Neuronal stem cell (in vitro differentiated cells): Measurements from ENCODE around the gene VAMP3.

ENCODE experiments used
- DNase-seq: peaks from one replicate; pipeline ENCODE4 v3.0.0-alpha.2; 2013; ENCODE audit warnings: low spot score
- H2AFZ ChIP-seq: one replicate; pipeline ENCODE4 v1.6.1; 2013; ENCODE audit warnings: mild to moderate bottlenecking, low read length, inconsistent platforms
- H2AK5ac ChIP-seq: 2 replicates; pipeline ENCODE4 v1.6.1; 2013; ENCODE audit warnings: low read depth, mild to moderate bottlenecking, inconsistent platforms, low read length, moderate library complexity, mixed read lengths
- H2BK120ac ChIP-seq: 2 replicates; pipeline ENCODE4 v1.6.1; 2013; ENCODE audit warnings: low read depth, mild to moderate bottlenecking, inconsistent platforms, low read length, moderate library complexity, mixed read lengths
- H2BK12ac ChIP-seq: one replicate; pipeline ENCODE4 v1.6.1; 2013; ENCODE audit warnings: low read length, inconsistent platforms
- H2BK15ac ChIP-seq: 2 replicates; pipeline ENCODE4 v1.6.1; 2013; ENCODE audit warnings: mild to moderate bottlenecking, low read length, inconsistent platforms, mixed read lengths
- H2BK5ac ChIP-seq: one replicate; pipeline ENCODE4 v1.6.1; 2013; ENCODE audit warnings: inconsistent platforms, mild to moderate bottlenecking, low read length, moderate library complexity
- H3K14ac ChIP-seq: one replicate; pipeline ENCODE4 v1.6.1; 2013; ENCODE audit warnings: low read length, inconsistent platforms
- H3K18ac ChIP-seq: 2 replicates; pipeline ENCODE4 v1.6.1; 2013; ENCODE audit warnings: low read length, inconsistent platforms
- H3K23ac ChIP-seq: 2 replicates; pipeline ENCODE4 v1.6.1; 2013; ENCODE audit warnings: low read depth, mild to moderate bottlenecking, mixed read lengths, low read length, inconsistent platforms; ENCODE audit not compliant: poor library complexity
- H3K27ac ChIP-seq: replicated peaks from 3 replicates; pipeline ENCODE4 v1.5.1; 2013; ENCODE audit warnings: low read length, inconsistent platforms
- H3K27me3 ChIP-seq, 3 experiments: 2 replicates each; pipeline ENCODE4 v1.6.1; 2013; ENCODE audit warnings: low read length in 3 of 3, mild to moderate bottlenecking in 2 of 3, inconsistent platforms in 1 of 3, low read depth in 1 of 3, mixed read lengths in 1 of 3, moderate library complexity in 1 of 3; ENCODE audit not compliant: control insufficient read depth in 3 of 3, insufficient read depth in 3 of 3
- H3K36me3 ChIP-seq, 2 donors: replicated peaks in 1 of 2; 2 replicates each; pipeline ENCODE4 v1.6.1; 2013; ENCODE audit warnings: low read length in 2 of 2; ENCODE audit not compliant: control insufficient read depth in 2 of 2, insufficient read depth in 2 of 2
- H3K4ac ChIP-seq: 2 replicates; pipeline ENCODE4 v1.6.1; 2013; ENCODE audit warnings: inconsistent platforms, mild to moderate bottlenecking, low read length, moderate library complexity
- H3K4me1 ChIP-seq, 2 donors: 1 replicate in 1 of 2; 2 replicates in 1 of 2; pipeline ENCODE4 v1.6.1; 2013; ENCODE audit warnings: low read length in 2 of 2, low read depth in 1 of 2; ENCODE audit not compliant: control insufficient read depth in 2 of 2, insufficient read depth in 1 of 2
- H3K4me2 ChIP-seq: one replicate; pipeline ENCODE4 v1.6.1; 2013; ENCODE audit warnings: mild to moderate bottlenecking, low read length, inconsistent platforms; ENCODE audit not compliant: insufficient read depth, poor library complexity, severe bottlenecking
- H3K4me3 ChIP-seq, 2 donors: 2 replicates each; pipeline ENCODE4 v1.5.1; 2013; ENCODE audit warnings: low read length in 2 of 2, mild to moderate bottlenecking in 2 of 2, inconsistent platforms in 1 of 2, moderate library complexity in 1 of 2
- H3K79me1 ChIP-seq: one replicate; pipeline ENCODE4 v1.6.1; 2013; ENCODE audit warnings: low read depth, mild to moderate bottlenecking, inconsistent platforms, low read length, moderate library complexity
- H3K9ac ChIP-seq: one replicate; pipeline ENCODE4 v1.6.1; 2013; ENCODE audit warnings: mild to moderate bottlenecking, low read depth, low read length, inconsistent platforms; ENCODE audit not compliant: poor library complexity
- H3K9me3 ChIP-seq, 2 donors: replicated peaks in 1 of 2; 2 replicates each; pipeline versions ENCODE3 to v1.6.1; 2013; ENCODE audit warnings: low read length in 2 of 2, mild to moderate bottlenecking in 2 of 2, inconsistent platforms in 1 of 2, low read depth in 1 of 2, mixed read lengths in 1 of 2, moderate library complexity in 1 of 2; ENCODE audit not compliant: control insufficient read depth in 2 of 2, insufficient read depth in 1 of 2
- H4K8ac ChIP-seq: one replicate; pipeline ENCODE4 v1.6.1; 2013; ENCODE audit warnings: low read depth, mild to moderate bottlenecking, inconsistent platforms, low read length, moderate library complexity
- H4K91ac ChIP-seq: one replicate; pipeline ENCODE4 v1.6.1; 2013; ENCODE audit warnings: low read length, low read depth, mild to moderate bottlenecking, inconsistent platforms; ENCODE audit not compliant: poor library complexity
- WGBS, 2 donors: extraction: QIAGEN DNeasy Blood & Tissue Kit; methylation state at CpG; one replicate each; pipeline ENCODE4 v1.1.7; 2013; ENCODE audit warnings: missing lambda C conversion rate in 2 of 2, mixed read lengths in 1 of 2; ENCODE audit not compliant: insufficient read length in 2 of 2, insufficient replicate concordance in 1 of 2; ENCODE audit errors: extremely low coverage in 2 of 2; 5-methylcytosine and 5-hydroxymethylcytosine counted together

Gene VAMP3

DNA sequence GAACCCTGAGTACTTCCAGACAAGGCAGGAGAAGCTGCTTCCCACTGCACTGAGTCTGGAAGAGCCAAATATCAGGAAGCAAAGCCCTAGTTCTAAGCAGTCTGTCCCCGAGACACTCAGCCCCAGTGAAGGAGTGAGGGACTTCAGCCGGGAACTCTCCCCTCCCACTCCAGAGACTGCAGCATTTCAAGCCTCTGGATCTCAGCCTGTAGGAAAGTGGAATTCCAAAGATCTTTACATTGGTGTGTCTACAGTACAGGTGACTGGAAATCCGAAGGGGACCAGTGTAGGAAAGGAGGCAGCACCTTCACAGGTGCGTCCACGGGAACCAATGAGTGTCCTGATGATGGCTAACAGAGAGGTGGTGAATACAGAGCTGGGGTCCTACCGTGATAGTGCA lies 33.1 kb upstream of the VAMP3 start:
- Histone ChIP-seq H3K27me3 (no peaks in the 10 kb centered on the region), H3K36me3 (peaks cover 12 to 74% of the 10 kb centered on the region in 2 donors), H2AFZ (no peak overlapping the region), H3K9ac (no peak overlapping the region), H2BK12ac (no peak overlapping the region), H3K4me1 (no peaks in the 10 kb centered on the region), H3K4me3 (no peak overlapping the region), H4K91ac (no peak overlapping the region), H2BK5ac (no peak overlapping the region), H2BK120ac (no peak overlapping the region), H3K4me2 (no peak overlapping the region), H3K18ac (no peak overlapping the region), H2AK5ac (no peak overlapping the region), H4K8ac (no peak overlapping the region), H3K27ac (no peak overlapping the region), H3K79me1 (no peaks in the 10 kb centered on the region), H2BK15ac (no peak overlapping the region), H3K4ac (no peak overlapping the region), H3K9me3 (peaks cover 0 to 2% of the 10 kb centered on the region in 2 donors), H3K14ac (no peak overlapping the region), H3K23ac (no peak overlapping the region)
- WGBS, 2 donors, result no CpG with 5 or more reads among the region's 6 CpGs
- DNase-seq, result no peak

DNA sequence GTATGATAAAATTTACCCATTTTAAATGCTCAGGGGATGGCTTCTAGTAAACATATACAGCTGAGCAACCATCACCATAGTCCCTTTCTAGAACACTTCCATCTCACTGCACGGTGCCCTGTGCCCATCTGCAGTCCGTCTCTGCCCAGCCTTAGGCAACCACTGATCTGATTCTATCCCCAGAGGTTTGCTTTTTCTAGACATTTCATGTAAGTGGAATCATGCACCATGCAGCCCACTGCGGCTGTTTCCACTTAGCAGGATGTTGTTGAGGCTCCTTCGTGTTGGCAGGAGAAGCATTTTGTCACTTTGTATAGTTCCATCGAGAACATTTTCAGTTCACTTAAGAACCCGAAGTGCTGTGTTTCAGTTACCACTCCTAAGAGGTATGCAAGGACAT lies 27.8 kb upstream of the VAMP3 start:
- no peak overlapping the region for H4K8ac ChIP-seq
- H3K9ac ChIP-seq, result no peak overlapping the region
- H3K4me1 ChIP-seq, result no peaks in the 10 kb centered on the region
- H3K36me3 ChIP-seq, result peaks cover 7 to 77% of the 10 kb centered on the region in 2 donors
- no peak overlapping the region for H4K91ac ChIP-seq
- H3K14ac ChIP-seq, result no peak overlapping the region
- WGBS, 2 donors, result no CpG with 5 or more reads among the region's 6 CpGs
- H2AK5ac ChIP-seq, result no peak overlapping the region
- H3K18ac ChIP-seq, result no peak overlapping the region
- no peak overlapping the region for H3K4me2 ChIP-seq
- no peak for DNase-seq
- H2BK12ac ChIP-seq, result no peak overlapping the region
- no peak overlapping the region for H3K4me3 ChIP-seq
- H2BK120ac ChIP-seq, result no peak overlapping the region
- no peak overlapping the region for H2BK5ac ChIP-seq
- H3K79me1 ChIP-seq, result no peaks in the 10 kb centered on the region
- H3K27ac ChIP-seq, result no peak overlapping the region
- no peaks in the 10 kb centered on the region for H3K27me3 ChIP-seq
- peaks cover 0 to 2% of the 10 kb centered on the region in 2 donors for H3K9me3 ChIP-seq
- H2AFZ ChIP-seq, result no peak overlapping the region
- H2BK15ac ChIP-seq, result no peak overlapping the region
- H3K4ac ChIP-seq, result no peak overlapping the region
- no peak overlapping the region for H3K23ac ChIP-seq

DNA sequence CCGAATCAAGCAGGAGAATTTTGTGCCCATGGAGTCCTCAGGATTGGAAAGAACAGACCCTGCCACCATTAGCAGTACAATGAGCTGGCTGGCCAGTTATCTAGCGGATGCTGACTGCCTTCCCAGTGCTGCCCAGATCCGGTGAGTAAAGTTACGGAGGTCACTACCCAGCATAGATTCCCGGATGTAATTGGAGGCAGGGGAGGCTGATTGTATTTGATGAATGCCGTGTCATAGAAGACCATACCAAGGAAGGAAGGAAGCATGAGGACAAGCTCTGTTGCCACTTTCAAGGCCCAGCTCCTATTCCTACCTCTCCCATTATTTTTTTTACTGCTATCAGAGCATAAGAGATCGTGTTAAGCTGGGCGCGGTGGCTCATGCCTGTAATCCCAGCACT lies 26.2 kb upstream of the VAMP3 start:
- Histone ChIP-seq H2AFZ (no peak overlapping the region), H2BK12ac (no peak overlapping the region), H2BK15ac (no peak overlapping the region), H3K36me3 (peaks cover 6 to 77% of the 10 kb centered on the region in 2 donors), H3K27ac (no peak overlapping the region), H3K23ac (no peak overlapping the region), H2AK5ac (no peak overlapping the region), H3K18ac (no peak overlapping the region), H2BK120ac (no peak overlapping the region), H4K8ac (no peak overlapping the region), H3K14ac (no peak overlapping the region), H3K4ac (no peak overlapping the region), H3K27me3 (no peaks in the 10 kb centered on the region), H2BK5ac (no peak overlapping the region), H4K91ac (no peak overlapping the region), H3K79me1 (no peaks in the 10 kb centered on the region), H3K9me3 (no peaks in the 10 kb centered on the region), H3K9ac (no peak overlapping the region), H3K4me3 (no peak overlapping the region), H3K4me2 (no peak overlapping the region), H3K4me1 (no peaks in the 10 kb centered on the region)
- no CpG with 5 or more reads among the region's 9 CpGs for WGBS, 2 donors
- no peak for DNase-seq

GRCh38 chr1:7745783-7746182 lies 25.3 kb upstream of the VAMP3 start:
- H2AK5ac ChIP-seq, result no peak overlapping the region
- no peak for DNase-seq
- no peaks in the 10 kb centered on the region for H3K9me3 ChIP-seq
- H2BK15ac ChIP-seq, result no peak overlapping the region
- no peaks in the 10 kb centered on the region for H3K79me1 ChIP-seq
- no peak overlapping the region for H3K14ac ChIP-seq
- H3K23ac ChIP-seq, result no peak overlapping the region
- H3K4me1 ChIP-seq, result no peaks in the 10 kb centered on the region
- H2BK12ac ChIP-seq, result no peak overlapping the region
- H4K91ac ChIP-seq, result no peak overlapping the region
- no peak overlapping the region for H3K9ac ChIP-seq
- H3K36me3 ChIP-seq, result peaks cover 7 to 75% of the 10 kb centered on the region in 2 donors
- H3K27ac ChIP-seq, result no peak overlapping the region
- no CpG with 5 or more reads among the region's 10 CpGs for WGBS, 2 donors
- no peak overlapping the region for H2AFZ ChIP-seq
- H4K8ac ChIP-seq, result no peak overlapping the region
- no peak overlapping the region for H2BK120ac ChIP-seq
- H3K4ac ChIP-seq, result no peak overlapping the region
- H3K4me3 ChIP-seq, result no peak overlapping the region
- H2BK5ac ChIP-seq, result no peak overlapping the region
- H3K18ac ChIP-seq, result peak overlapping the region; percentile 38
- H3K4me2 ChIP-seq, result no peak overlapping the region
- H3K27me3 ChIP-seq, result no peaks in the 10 kb centered on the region
